GM19035 (cell line): ENCODE measurements around the gene NPHS1.
"Not testable (repeated sequence)": the region's sequence is repeated elsewhere in the genome, so short reads cannot be mapped to it uniquely, and the experiment has no call there.

ENCODE experiments used
- ATAC-seq: cut with Tn5 transposase; IDR thresholded peaks from one replicate; pipeline ENCODE4 v1.9.1; 2021; ENCODE audit not compliant: unreplicated experiment

Gene NPHS1

DNA sequence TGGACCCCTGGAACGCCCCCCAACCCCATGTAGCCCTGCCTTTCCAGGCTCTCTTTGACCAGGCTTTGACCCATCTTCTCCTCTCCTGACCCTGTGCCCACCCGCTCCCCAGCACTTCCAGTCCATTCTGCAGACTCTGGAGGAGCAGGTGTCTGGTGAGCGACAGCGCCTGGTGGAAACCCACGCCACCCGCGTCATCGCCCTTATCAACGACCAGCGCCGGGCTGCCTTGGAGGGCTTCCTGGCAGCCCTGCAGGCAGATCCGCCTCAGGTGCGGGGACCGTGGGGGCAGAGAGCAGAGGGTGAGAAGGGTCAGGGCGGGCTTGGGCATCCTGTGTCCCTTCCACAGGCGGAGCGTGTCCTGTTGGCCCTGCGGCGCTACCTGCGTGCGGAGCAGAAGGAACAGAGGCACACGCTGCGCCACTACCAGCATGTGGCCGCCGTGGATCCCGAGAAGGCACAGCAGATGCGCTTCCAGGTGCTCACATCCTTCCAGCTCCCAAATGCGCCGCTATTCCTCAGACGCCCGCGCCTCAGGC is 22.2 kb upstream of the NPHS1 start:
- ATAC-seq: no peak

DNA sequence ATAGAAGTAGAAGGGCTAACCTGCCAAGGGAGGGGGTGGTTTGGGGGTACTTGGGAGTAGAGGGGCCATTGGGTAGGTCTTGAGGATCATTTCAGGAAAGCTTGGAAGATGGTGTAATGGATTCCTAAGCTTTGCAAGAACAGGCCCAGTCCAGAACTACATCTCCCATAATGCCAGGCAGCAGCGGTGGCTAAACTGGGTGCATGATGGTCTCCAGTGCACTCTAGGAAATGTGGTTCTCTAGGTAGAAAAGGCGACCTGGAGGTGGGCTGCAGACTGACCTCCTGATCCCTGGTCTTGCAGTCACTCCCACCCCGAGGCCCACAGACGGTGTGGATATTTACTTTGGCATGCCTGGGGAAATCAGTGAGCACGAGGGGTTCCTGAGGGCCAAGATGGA is 19.9 kb upstream of the NPHS1 start:
- no peak for ATAC-seq

DNA sequence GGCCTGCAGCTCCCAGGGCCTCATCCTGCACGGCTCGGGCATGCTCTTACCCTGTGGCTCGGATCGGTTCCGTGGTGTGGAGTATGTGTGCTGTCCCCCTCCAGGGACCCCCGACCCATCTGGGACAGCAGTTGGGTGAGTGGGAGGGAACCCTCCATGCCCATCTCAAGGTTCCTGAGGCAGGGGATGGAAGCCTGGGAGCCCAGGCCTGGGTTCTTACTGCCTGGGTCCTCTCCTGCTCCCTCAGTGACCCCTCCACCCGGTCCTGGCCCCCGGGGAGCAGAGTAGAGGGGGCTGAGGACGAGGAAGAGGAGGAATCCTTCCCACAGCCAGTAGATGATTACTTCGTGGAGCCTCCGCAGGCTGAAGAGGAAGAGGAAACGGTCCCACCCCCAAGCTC is 19.3 kb upstream of the NPHS1 start:
- no peak for ATAC-seq

DNA sequence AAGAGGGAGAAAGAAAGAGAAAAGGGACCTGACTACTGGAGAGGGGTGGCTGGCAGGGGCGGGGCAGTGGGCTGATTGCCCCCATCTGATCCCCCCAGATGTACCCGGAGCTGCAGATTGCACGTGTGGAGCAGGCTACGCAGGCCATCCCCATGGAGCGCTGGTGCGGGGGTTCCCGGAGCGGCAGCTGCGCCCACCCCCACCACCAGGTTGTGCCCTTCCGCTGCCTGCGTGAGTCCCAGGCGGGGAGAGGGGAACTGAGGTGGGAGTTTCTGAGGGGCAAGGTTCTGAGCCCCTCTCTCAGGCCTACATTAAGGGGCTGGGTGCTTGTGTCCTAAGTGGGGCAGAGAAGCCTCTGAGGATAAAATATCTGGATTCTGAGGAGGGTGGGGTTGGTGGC is 18.5 kb upstream of the NPHS1 start:
- no peak for ATAC-seq

GRCh38 chr19:35870124-35870736 is 17.9 kb upstream of the NPHS1 start:
- ATAC-seq: not testable (repeated sequence)

- ATAC-seq: peak; percentile 74
These were observed 17.2 kb upstream of the NPHS1 start for GRCh38 chr19:35869327-35870123.

- ATAC-seq: no peak
These were observed 16.6 kb upstream of the NPHS1 start for GRCh38 chr19:35868823-35869326.

GRCh38 chr19:35868172-35868822 is 16.0 kb upstream of the NPHS1 start, which contains the start of gene APLP1:
APLP1 (plus strand) TSS chr19:35868574; CDS start chr19:35868637, 63 bp downstream.
- no peak for ATAC-seq

- ATAC-seq: no peak
These were observed 10.7 kb upstream of the NPHS1 start for GRCh38 chr19:35863018-35863417.

DNA sequence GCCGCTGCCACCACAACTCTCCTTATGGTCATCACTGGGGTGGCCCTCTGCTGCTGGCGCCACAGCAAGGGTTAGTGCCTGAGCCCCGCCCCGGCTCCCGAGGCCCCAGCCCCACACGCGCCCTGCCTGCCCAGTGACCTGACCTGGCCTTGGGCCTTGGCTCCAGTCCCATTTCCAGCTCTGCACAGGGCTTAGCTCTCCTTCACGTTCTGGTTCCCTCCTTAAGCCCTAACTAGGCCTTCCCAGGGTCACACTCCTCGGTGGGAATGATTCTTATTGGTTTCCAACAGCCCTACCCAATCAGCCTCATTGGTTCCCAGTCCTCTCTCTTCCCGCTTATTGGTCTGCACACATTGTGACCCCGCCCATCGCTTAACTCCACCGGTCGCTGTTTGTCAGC is 10.2 kb upstream of the NPHS1 start:
- ATAC-seq: no peak

DNA sequence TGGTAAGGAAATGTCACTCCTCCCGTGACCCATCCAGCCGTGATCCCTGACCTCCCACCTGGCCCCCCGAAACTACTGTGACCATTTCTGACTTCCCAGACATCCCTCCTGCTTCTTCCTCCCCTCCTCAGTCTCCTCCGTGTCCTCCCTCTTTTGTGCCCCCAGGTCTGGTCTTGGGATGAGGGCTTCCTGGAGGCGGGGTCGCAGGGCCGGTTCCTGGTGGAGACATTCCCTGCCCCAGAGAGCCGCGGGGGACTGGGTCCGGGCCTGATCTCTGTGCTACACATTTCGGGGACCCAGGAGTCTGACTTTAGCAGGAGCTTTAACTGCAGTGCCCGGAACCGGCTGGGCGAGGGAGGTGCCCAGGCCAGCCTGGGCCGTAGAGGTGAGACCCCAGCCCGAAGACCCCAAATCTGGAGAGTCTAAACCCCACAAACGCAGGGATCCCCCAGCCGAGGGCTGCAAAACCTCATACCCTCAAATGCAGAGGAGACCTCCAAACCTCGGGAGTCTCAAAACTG is 9.4 kb upstream of the NPHS1 start:
- no peak for ATAC-seq

- no peak for ATAC-seq
These were observed 8.7 kb upstream of the NPHS1 start for GRCh38 chr19:35860818-35861639.

DNA sequence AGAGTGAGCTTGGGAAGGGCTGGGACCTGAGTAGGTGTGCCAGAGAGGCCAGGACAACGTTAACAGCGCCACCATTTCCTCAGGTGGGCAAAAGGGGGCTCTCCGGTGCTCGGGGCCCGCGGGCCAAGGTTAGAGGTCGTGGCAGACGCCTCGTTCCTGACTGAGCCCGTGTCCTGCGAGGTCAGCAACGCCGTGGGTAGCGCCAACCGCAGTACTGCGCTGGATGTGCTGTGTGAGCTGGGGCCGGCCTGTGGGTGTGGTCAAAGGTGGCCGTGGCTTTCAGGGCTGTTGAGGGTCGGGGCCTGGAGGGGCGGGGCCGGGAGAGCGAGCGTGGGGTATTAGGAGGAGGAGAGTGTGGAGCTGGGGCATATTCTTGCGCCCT is 8.1 kb upstream of the NPHS1 start:
- no peak for ATAC-seq

DNA sequence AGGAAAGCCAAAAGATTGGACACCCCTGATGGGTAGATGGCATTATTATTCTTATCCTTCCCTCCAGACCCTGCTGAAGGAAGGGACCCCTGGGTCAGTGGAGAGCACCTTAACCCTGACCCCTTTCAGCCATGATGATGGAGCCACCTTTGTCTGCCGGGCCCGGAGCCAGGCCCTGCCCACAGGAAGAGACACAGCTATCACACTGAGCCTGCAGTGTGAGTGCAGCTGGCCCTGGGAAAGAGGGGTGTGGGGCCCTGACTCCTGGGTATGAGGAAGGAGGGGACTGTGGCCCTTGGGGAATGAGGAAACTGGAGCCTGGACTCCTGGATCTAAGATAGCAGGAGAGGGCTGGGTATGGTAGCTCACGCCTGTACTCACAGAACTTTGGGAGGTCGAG is 7.1 kb upstream of the NPHS1 start:
- no peak for ATAC-seq

- no peak for ATAC-seq
These were observed 6.0 kb upstream of the NPHS1 start for GRCh38 chr19:35858311-35858710.

DNA sequence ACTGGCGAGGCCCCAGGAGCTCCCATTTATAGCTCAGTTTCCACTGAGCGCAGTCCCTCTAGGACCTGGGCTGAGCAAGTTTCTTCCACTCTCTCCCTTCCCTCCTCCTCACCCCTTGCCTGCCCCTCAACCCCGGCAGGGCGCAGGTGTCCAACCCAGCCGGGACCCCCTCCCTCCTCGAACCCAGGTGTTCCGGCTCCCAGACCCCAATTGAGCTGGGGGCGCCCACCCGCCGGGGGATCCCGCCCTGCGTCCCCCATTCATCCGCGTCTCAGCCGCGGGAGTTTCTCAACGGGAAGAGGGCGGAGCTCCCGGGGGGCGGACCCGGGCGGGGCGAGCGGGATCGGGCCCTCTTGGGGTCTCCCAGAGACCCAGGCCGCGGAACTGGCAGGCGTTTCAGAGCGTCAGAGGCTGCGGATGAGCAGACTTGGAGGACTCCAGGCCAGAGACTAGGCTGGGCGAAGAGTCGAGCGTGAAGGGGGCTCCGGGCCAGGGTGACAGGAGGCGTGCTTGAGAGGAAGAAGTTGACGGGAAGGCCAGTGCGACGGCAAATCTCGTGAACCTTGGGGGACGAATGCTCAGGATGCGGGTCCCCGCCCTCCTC is 4.3 kb upstream of the NPHS1 start, which contains the start of gene KIRREL2:
TSS of gene KIRREL2 (plus strand) at position 366 of the 604 bp plus-strand sequence. CDS start at position 575, 209 bp downstream.
- ATAC-seq: no peak

DNA sequence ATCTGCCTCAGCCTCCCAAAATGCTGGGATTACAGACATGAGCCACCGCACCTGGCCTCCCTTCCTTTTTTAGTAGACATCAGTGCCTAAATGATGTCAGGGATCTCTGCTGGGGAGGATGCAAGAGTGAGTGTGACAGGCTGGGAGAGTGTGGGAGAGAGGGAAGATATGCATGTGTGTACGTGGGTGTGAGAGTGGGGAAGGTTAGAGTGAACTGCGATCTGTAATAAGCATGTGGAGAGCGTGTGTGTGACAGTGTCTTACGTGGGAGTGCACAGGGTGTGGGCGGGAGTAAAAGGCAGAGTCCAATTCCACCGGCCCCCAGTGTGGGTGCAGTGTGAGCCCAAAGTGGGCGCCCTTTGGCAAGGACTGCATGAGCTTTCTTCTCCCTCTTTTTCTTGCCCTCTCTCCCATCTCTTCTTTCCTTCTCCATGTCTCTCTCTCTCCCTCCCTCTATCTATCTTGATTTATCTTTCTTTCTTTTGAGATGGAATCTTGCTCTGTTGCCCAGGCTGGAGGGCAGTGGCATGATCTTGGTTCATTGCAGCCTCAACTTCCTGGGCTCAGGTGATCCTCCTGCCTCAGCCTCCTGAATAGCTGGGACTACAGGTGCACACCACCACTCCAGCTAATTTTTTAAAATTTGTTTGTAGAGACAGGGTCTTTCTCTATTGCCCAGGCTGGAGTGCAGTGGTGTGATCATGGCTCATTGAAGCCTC is 893 bp upstream of the NPHS1 start:
- ATAC-seq: no peak

- no peak for ATAC-seq
These were observed 883 bp downstream of the NPHS1 start for GRCh38 chr19:35851213-35852028.
